GM18870 (cell line): ENCODE measurements around the gene BAHCC1.

Experiments used
- ATAC-seq: cut with Tn5 transposase; IDR thresholded peaks from one replicate; pipeline ENCODE4 v1.9.1; 2021; ENCODE audit warnings: moderate library complexity; ENCODE audit not compliant: unreplicated experiment

Gene BAHCC1

DNA sequence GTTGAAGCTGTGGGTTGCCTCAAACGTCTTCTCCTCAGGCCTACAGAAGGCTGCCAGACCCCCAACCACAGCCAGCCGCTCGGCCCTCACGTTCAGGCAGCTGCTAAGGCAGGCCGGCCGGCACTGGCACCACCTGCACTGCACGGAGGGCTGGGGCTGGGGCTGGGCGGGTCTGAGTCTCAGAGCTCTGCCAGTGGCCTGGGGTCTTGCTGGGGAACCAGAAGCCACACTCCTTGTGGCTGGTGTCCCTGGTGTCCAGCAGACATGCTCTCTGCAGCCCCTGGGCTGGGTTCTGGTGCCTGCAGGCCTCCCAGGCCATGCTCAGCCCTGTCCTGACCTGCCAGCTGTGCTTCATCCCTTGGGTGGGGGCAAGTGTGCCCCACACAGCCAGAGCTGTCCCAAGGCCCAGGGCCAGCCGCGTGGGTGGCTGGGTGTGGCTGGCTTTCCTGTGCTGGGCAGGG lies 42.0 kb downstream of the BAHCC1 start:
- ATAC-seq = no peak

DNA sequence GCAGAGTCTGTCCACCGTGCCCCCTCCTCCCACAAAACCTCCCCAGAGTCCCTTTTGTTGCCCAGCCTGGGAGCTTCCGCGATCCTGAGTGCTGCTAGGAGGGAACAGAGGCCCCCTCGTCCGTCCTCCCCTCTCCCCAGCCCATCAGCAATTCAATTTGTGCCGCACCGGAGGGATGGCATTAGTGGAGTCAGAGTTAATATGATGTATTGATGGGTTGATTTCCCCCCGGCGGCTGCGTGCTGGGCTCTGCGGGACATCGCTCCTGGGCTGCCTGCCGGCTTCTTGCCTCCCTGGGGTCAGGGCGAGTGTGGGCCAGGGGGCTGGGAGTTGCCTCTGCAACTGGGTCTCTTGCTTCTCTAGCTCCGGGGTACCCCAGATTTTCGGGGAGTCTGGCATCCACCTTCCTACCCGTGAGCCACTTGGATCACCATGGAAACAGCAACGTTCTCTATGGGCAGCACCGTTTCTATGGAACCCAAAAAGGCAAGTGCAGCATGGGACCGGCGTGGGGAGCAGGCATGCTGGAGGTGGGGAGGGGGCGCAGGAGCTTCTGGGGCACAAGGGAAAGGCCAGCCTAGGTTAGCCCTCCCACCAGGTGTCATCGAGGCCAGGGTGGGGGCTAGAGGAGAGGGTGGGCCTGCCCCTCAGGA lies 42.9 kb downstream of the BAHCC1 start:
- ATAC-seq = no peak

DNA sequence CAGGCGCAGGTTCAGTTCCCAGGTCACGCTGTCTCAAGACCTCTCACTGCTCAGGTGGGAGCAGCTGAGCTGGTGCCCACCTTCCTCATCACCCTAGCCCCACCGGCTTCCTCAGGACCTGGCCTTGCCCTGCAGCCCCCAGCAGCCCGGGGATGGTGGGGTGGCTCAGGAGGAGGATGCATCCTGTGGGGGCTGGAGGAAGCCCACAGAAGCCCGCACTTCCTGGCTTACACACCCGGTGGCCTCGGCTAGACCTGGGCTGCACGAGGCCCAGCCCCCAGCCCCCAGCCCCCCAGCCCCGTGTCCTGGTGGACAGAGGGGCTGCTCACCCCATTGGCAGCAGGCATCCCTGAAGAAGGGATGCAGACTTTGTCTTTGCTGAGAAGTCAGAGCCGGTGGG lies 43.4 kb downstream of the BAHCC1 start:
- ATAC-seq = no peak

DNA sequence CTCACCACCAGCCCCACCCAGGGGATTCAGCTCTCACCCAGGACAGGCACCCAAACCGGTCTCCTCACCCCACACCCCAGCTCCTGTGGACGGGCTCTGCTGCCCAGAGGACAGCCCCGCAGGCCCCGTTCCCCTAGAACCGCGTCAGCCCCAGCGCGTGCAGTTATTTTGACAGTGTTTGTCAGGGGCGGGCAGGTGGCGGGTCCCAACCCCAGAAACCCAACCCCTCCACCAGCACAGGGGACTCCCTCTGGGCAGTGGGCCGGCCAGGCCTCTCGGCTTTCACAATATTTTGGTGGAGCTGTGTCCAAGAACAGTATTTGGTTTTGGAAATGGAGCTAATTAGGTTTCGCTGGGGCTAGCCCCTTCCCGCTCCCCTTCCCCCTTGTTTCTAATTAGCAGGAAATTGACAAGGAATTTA lies 44.8 kb downstream of the BAHCC1 start:
- ATAC-seq = no peak

DNA sequence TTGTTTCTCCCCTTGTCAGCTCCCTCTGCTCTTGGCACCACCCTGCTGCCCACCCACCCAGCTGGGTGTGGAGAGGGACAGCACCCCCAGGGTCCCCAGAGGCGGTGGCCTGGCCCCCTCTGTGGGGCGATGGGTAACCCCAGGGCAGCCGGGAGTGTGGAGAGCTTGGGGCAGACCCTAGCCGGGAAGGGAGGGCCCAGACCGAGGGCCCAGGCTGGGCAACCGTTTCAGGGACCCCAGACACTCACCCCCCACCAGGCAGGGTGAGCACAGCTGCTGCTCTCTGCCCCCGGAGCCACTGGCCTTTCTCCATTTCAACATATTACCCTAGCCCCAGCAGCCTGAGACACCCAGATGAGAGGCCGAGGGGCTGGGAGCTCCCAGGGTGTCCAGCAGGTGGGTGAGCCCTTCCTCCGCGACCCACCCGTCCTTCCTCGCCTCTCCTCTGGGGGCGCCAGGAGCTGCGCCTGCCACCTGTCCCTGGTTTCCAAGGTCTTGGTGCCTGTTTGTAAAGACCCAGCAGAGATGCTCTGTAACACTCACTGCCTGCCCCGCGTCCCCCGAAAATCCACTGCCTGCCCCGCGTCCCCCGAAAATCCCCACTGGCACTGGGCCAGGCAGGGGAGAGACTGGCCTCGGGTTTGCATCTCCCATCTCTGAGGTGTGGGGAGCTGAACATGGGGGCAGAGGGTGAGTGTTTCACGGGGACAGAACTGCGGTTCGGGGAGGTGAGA lies 45.4 kb downstream of the BAHCC1 start:
- no peak for ATAC-seq

DNA sequence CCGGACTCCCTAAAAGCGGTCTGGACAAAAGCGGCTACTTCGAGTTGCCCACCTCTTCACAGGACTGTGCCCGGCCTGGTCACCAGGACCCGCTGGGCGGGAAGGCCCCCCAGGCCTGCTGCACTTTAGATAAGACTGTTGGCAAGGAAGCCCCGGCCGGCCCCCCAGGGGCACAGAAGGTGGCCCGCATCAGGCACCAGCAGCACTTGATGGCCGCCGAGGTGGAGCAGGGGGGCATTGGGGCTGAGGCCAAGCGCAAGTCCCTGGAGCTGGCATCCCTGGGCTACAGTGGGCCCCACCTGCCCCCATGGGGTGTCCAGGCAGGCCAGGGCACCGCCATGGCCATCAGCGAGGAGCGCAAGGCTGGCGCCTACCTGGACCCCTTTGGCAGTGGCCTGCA lies 47.5 kb downstream of the BAHCC1 start:
- ATAC-seq = no peak

DNA sequence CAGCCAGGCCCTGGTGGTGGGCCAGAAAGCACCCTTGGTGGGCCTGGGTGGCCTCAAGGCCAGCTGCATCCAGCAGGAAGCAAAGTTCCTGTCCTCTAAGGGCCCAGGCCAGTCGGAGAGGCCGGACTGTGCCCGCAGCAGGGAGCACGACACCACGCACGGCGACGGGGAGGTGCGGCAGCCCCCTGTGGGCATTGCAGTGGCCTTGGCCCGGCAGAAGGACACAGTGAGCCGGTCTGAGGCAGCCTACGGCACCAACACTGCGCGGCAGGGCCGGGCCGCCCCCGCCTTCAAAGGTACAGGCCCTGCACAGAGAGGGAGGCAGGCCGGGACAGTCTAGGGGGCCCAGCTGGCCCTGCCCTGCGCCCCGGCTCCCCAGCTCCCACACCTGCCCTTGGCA lies 48.0 kb downstream of the BAHCC1 start:
- ATAC-seq = no peak

DNA sequence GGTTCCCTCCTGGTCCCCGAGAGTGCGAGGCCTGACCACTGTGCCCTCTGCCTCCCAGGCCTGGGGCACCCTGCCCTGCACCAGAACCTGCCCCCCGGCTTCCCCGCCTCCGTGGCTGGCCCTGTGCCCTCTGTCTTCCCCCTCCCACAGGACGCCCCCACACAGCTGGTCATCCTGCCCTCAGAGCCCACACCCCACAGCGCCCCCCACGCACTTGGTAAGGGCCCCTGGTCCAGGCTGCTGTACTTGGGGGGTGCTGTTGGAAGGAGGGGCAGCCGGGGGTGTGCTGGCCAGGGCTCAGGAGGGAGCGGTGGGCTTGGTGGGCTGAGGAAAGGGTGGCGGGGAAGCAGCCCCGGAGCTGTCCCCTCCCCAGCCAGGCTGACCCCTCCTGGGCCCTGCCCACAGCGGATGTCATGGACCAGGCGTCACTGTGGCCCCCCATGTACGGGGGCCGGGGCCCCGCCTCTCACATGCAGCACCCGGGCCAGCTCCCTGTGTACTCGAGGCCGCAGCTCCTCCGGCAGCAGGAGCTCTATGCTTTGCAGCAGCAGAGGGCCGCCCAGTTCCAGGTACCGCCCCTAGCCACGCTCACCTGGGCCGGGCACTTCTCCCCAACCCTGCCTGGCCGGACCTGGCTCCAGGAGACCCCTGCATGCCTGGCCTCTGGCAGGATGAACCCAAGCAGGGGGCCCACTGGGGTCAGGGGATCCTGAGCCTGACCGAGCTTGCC lies 49.5 kb downstream of the BAHCC1 start:
- ATAC-seq = no peak

DNA sequence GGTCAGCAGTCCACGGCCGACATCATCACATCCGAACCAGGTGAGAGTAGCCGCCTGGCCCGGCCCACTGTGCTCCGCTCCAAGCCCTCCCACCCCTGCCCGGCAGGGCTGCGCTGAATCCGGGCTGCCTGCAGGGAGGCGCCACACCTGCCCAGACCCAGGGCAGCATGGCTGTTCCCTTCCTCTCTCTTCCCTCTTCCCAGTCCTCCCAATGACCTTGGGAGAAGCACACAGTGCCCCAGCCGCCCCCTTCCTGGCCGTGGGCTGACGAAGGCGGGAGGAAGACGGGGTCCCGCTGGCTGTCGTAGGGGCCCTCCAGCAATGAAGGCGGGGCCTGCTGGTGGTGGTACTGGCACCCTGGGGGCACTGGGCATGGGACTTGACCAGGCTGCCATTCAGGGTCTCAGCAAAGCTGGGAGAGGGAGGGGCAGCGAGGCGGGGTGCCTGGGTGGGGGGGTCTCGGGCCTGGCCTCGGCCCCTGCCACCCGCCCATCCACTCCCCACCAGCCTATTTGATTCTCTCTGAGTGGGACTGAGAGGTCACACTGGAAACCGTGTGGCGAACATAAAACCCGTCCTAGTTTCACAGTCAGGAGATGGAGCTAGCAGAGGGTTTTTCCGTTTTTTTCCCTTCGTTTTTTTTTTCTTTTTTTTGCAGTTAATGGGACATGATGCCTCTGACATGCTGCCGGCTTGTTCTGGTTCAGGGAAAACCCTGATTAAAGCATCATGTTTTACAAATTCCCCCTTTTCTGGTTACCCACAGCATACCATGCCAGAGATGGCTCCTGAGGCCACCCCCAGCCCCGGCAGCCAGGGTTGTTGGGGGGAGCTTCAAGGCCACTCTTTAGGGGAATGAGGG lies 50.6 kb downstream of the BAHCC1 start:
- no peak for ATAC-seq

DNA sequence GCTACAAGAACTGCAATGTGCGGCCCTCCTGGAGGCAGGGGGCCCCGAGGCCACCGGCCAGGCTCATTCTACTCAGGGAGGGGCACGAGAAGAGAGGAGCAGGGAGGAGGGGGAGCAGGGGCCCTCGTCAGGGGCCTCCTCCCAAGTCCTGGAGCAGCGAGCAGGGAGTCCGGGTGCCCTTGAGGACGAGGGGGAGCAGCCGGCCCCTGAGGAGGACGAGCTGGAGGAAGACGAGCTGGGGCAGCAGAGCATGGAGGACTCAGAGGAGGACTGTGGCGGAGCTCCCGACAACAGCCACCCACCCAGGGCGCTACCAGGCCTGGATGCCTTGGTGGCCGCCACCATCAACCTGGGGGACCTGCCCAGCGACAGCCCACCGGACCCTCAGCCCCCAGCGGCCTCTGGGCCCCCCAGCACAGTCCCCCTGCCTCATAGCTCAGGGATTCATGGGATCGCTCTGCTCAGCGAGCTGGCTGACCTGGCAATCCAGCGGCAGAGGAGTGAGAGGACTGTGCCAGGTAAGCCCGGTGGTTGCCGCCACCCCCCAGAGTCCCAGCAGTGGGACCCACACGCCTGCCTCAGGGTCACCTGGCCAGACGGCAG lies 52.2 kb downstream of the BAHCC1 start:
- ATAC-seq = no peak

DNA sequence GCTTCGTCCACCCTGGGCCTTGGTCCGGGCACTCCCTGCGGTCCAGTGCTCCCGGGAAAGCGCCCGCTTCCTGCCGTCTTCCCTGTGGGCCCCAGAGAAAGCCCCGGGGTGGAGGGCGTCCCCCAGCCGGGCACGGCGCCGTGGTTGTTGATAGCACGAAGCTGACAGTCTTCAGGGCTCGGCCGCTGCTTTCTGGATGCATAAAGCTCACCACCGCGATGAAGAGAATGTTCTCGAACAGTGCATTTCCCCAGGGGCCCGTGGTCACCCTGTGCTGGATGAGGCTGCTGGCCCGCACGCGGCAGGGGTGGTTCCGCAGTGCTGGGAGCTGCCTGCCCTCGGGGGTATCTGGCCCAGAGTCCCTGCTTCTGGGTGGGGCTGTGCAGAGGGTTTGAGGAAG lies 53.2 kb downstream of the BAHCC1 start:
- no peak for ATAC-seq

DNA sequence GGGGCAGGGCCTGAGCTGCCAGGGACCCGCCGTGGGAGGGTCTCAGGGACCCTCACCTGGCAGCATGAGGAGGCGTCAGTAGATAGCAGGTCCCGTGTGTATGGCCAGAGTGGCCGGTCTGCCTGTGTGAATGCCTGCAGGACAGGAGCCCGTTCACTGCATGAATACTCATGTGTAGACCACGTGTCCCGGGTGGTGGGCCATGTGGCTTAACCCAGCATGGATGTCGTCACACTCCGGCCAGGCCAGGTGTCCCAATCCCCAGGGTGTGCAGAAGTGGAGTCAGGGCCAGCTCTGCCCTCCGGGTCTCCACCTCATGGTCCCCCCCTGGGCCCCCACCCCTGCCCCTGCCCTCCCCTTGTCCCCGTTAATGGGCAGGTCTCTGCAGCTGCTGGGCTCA lies 53.7 kb downstream of the BAHCC1 start:
- ATAC-seq = no peak

DNA sequence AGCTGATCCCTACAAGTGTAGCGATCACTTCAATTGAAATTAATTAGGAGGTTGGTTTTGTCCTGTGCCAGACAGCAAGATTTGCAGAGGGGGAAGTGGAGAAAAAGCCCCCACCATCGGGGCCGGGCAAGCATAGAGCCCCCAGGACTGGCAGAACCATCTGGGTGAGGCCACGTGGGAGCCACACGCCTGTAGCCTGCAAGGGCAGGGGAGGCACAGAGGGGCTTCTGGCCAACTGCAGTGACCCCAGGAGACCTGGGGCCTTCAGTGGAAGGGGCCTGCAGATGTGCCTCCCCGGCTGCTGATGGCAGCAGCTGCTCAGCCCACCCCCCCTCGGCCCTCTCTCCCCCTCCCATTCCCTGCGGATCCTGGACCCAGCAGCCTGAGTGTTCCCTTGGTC lies 54.1 kb downstream of the BAHCC1 start:
- ATAC-seq = no peak

DNA sequence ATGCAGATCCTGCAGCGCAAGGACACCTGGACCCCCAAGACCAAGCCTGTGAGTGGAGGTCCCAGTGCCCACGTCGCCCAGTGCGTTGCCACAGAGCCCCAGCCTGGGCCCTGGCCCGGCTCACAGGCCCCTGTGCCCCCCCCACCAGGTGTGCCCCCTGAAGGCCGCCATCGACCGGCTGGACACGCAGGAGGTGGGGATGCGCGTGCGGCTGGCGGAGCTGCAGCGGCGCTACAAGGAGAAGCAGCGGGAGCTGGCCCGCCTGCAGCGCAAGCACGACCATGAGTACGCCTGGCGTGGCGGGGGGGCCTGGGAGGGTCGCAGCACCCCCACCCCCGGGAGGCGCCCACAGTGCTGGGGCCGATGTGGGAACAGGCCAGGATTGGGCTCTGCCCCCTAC lies 56.6 kb downstream of the BAHCC1 start:
- ATAC-seq = no peak

DNA sequence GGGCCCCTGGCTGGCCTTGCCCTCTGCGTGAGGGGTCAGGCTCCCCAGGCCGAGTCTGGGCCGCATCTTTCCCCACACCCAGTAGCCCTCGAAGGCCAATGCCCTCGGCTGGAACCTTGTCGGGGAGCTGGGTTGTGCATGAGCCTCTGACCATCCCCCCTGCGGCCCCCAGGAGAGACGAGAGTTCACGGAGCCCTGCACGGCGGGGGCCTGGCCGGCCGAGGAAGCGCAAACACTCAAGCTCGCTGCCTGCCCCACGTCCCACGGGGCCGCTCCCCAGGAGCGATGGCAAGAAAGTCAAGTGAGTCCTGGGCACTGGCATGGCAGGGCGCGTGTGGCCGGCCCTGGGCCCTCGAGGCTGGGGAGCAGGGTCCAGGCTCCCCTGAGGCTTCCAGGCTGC lies 57.3 kb downstream of the BAHCC1 start:
- ATAC-seq = no peak

DNA sequence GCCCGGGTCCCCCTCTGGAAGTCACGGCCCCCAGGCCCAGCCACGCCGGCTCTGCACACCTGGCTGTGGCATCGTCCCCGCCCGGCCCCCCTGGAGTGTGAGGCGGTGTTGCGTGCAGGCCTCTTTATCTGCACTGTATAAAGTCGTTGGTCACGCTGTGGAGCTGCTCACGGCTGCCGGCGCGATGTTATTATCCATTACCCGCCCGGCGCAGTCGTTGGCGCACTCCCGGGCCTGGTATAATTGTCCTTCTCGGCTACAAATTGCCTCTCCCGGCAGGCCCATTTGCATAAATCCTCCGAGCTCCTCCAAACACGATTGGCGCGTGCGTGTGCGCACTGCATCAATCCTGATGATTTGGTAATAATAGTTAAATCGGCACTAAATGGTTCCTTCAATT lies 57.8 kb downstream of the BAHCC1 start:
- no peak for ATAC-seq

DNA sequence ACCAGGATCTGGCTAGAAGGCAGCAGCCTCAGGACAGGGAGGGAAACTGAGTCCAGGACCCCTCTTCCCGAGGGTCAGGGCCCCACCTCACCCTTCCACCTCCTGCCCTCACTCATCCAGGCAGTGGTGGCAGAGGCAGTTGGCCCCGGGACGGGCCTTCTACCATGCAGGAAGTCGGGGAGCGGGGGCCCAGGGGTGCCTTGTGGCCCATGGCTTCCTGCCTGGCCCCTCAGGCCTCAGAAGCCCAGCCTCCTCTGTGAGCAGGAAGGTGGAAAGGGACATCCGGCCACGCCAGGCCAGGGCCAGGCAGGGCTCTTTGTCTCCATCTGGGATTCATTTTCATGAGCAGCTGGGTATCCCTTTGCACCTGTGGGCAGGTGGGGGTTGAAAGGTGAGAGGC lies 58.5 kb downstream of the BAHCC1 start:
- no peak for ATAC-seq

DNA sequence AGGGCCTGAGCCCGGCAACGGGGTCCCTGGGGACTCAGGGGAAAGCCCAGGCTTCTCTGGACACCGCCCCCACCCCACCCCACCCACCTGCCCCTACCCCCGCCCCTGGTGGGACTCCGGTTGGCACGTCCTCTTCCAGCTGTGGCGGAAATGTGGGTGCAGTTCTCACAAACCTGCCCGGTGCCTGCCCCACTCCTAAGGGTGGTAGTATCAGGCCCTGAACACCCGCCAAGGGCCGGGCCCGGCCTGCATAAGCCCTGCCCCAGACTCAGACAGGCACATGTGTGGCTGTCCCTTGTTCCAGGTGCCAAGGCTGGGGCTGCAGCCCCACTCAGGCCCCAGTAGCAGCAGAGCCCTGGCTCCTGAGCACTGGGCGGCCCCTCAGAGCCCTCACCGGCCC lies 59.2 kb downstream of the BAHCC1 start:
- no peak for ATAC-seq

DNA sequence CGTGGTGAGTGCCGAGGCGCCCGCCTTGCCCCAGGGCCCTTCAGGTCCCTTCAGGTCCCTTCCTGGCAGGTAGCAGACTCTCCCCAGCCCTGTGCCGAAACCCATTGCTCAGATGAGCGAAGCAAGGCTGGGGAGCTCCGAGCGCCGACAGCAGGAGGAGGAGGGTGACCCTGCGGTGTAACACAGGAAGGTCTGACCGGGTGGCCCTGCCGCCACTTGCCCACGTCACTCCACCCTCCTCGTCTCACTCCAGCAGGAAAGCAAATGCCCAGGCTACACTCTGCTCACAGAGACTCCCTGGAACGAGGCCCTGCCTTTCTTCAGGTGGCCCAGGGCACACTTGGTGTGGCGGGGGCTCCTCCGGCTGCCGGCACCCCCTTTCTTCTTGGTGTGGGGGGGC lies 60.1 kb downstream of the BAHCC1 start:
- no peak for ATAC-seq

DNA sequence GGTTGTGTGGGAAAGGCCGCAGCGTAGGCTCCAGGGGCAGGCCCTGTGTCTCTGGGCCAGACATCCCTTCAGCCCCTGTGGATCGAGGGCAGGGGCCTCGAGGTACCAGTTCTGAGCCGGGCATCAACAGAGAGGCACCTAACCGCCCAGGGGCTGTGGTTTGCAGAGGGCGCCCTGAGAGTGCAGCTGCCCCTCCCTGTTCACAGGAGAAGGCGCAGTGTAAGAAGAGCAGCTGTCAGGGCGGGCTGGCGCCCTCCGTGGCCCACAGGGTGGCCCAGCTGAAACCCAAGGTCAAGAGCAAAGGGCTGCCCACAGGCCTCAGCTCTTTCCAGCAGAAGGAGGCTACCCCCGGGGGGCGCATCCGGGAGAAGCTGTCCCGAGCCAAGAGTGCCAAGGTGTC lies 60.8 kb downstream of the BAHCC1 start:
- ATAC-seq = no peak

DNA sequence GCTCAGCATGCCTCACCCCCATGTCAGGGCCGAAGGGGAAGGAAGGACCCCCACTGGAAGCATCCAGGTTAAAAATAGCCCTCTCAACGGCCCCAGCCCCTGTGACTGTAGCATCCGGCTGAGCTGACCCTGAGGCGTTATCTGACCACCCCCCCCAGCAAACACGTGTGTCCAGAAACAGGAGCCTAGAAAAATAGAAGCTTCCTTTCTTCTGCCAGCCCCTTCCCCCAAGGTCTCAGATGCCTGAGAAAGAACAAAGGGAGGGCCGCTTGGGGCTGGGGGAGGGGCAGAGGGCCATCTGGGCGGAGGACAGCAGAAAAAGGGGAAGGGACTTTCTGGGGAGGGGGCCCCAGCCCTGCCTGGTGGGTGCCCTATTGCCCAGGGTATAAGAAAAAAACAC lies 61.5 kb downstream of the BAHCC1 start:
- no peak for ATAC-seq
